Measurements from ENCODE around the gene HK3.

HK3 gene

DNA sequence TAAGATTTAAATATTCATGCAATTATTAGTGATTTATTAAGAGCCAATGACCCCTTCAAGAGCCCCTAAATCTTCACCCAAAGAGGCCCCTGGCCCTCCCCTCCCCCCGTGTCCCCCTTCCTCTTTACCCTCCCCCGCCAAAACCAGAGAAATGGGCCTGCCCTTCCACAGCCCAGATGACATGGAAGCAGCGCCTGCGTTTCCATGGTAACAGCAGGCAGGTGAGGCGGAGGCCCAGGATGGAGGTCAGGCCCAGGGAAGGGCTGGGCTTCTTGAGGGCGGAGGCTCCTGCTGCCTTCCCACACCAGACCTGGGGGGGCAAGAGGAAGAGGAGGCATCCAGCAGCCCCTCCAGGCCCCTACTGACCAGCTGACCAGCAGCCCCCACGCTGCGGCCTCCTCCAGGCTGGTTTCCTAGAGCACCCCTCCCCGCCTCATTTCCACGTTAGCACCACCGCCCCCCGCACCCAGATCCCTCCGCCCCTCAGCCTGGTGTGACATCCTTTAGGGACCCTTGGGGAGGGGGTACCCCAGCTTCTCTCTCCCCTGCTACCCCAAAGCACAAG is 51.3 kb downstream of the HK3 start:
- H3K9me2 ChIP-seq (replicated peaks; ENCODE audit: insufficient read depth, low read length): no peaks in the 10 kb centered on the region
- H3F3A ChIP-seq (ENCODE audit: insufficient read depth, low read length): no peaks in the 10 kb centered on the region
- H3K9me3 ChIP-seq (replicated peaks; ENCODE audit: insufficient read depth, low read length): no peaks in the 10 kb centered on the region
- H4K20me1 ChIP-seq (ENCODE audit: insufficient read depth, low read length): no peaks in the 10 kb centered on the region
- H3K4me3 ChIP-seq (ENCODE audit: low read length): no peak overlapping the region
- H3K4me2 ChIP-seq (ENCODE audit: low read depth, low read length): no peak overlapping the region
- H3K9ac ChIP-seq (ENCODE audit: low read length): no peak overlapping the region
- H2AFZ ChIP-seq (ENCODE audit: low read length): no peak overlapping the region
- no peak overlapping the region for H3K27ac ChIP-seq (ENCODE audit: low read length)
- peaks cover 100% of the 10 kb centered on the region for H3K27me3 ChIP-seq (replicated peaks; ENCODE audit: insufficient read depth, low read length)
- TF ChIP-seq, protein P1, sequence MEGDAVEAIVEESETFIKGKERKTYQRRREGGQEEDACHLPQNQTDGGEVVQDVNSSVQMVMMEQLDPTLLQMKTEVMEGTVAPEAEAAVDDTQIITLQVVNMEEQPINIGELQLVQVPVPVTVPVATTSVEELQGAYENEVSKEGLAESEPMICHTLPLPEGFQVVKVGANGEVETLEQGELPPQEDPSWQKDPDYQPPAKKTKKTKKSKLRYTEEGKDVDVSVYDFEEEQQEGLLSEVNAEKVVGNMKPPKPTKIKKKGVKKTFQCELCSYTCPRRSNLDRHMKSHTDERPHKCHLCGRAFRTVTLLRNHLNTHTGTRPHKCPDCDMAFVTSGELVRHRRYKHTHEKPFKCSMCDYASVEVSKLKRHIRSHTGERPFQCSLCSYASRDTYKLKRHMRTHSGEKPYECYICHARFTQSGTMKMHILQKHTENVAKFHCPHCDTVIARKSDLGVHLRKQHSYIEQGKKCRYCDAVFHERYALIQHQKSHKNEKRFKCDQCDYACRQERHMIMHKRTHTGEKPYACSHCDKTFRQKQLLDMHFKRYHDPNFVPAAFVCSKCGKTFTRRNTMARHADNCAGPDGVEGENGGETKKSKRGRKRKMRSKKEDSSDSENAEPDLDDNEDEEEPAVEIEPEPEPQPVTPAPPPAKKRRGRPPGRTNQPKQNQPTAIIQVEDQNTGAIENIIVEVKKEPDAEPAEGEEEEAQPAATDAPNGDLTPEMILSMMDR (IDR thresholded peaks at IDR 0.05; ENCODE audit: low read length): no peak
- no peaks in the 10 kb centered on the region for H3K79me2 ChIP-seq (ENCODE audit: low read length)
- H3K4me1 ChIP-seq (ENCODE audit: low read length): no peaks in the 10 kb centered on the region
- H3K36me3 ChIP-seq (replicated peaks; ENCODE audit: insufficient read depth, low read length): no peaks in the 10 kb centered on the region
- DNase-seq: no peak

DNA sequence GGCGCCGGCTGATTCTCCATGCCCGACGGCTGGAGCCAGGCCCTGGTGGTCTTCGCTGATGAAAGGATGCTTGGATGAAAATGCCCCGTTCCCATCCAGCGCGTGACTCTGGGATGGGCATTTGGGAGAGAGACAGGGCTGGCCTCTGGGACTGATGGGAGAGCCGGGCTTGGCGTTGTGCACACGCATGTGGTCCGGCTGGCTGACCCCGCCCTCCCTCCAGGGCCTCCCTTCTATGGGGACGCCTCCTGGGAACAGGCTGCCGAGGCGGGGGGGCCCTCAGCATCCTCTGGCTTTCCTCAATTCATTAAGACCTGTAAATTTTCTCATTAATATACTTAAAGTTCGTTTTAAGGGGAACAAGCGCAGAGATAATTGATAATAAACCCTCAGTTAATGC is 52.0 kb downstream of the HK3 start:
- Histone ChIP-seq H3K9me3 (replicated peaks; ENCODE audit: insufficient read depth, low read length) (no peaks in the 10 kb centered on the region), H2AFZ (ENCODE audit: low read length) (no peak overlapping the region), H3K27me3 (replicated peaks; ENCODE audit: insufficient read depth, low read length) (peaks cover 96% of the 10 kb centered on the region), H3K36me3 (replicated peaks; ENCODE audit: insufficient read depth, low read length) (no peaks in the 10 kb centered on the region), H3F3A (ENCODE audit: insufficient read depth, low read length) (no peaks in the 10 kb centered on the region), H3K27ac (ENCODE audit: low read length) (no peak overlapping the region), H3K4me2 (ENCODE audit: low read depth, low read length) (no peak overlapping the region), H3K4me3 (ENCODE audit: low read length) (no peak overlapping the region), H3K79me2 (ENCODE audit: low read length) (no peaks in the 10 kb centered on the region), H3K4me1 (ENCODE audit: low read length) (no peaks in the 10 kb centered on the region), H3K9me2 (replicated peaks; ENCODE audit: insufficient read depth, low read length) (no peaks in the 10 kb centered on the region), H3K9ac (ENCODE audit: low read length) (no peak overlapping the region), H4K20me1 (ENCODE audit: insufficient read depth, low read length) (no peaks in the 10 kb centered on the region)
- DNase-seq: no peak
- TF ChIP-seq EZH2 (optimal IDR thresholded peaks at IDR 0.05; ENCODE audit: low read depth, low read length): peak; percentile 84
- TF ChIP-seq, protein P1 (IDR thresholded peaks at IDR 0.05; ENCODE audit: low read length): no peak

DNA sequence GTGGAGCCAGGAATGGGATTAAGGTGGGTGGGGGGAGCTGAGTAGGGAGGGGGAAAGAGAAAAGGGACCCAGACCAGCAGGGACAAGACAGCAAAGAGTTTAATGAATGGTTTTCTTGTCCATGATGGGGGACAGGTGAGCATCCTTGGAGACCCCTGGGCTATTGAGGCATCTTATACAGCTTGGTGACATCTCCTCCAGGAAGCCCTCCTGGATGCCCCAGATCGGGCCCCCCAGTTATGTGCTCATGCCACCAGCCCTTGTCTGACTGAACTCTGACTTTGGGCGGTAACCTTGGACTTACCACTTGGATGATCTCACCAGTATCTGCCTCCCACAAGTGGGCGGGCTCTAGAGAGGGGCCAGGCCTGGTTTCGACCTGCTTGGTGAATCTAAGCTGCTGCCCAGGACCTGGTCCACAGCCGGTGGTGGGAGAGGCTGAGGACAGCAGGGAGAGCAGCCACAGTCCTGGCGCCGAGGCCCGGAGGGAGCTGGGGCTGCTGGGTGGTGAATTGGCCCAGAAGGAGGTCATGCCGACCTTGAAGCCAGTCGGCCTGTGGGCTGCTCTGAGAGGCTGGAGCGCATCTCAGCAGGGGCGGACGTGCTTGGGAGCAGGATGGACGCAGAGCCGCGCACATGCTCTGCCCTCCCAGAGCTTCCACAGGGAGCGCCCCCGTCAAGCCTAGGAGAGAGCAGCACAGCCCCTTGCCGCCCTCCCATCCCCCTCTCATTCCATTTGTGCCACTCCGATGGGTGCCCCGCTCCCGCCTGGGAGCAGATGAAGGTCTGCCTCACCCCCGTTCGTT is 52.6 kb downstream of the HK3 start:
- no peak overlapping the region for H3K27ac ChIP-seq (ENCODE audit: low read length)
- H3K36me3 ChIP-seq (replicated peaks; ENCODE audit: insufficient read depth, low read length): no peaks in the 10 kb centered on the region
- no peak for DNase-seq
- no peaks in the 10 kb centered on the region for H3F3A ChIP-seq (ENCODE audit: insufficient read depth, low read length)
- no peak overlapping the region for H3K4me3 ChIP-seq (ENCODE audit: low read length)
- peaks cover 92% of the 10 kb centered on the region for H3K27me3 ChIP-seq (replicated peaks; ENCODE audit: insufficient read depth, low read length)
- H3K4me1 ChIP-seq (ENCODE audit: low read length): no peaks in the 10 kb centered on the region
- H4K20me1 ChIP-seq (ENCODE audit: insufficient read depth, low read length): no peaks in the 10 kb centered on the region
- TF ChIP-seq, protein P1 (IDR thresholded peaks at IDR 0.05; ENCODE audit: low read length): no peak
- peak; percentile 77; the same call in 1 of the 2 replicates for TF ChIP-seq EZH2phosphoT487 (IDR thresholded peaks at IDR 0.05; ENCODE audit: low read length)
- no peaks in the 10 kb centered on the region for H3K79me2 ChIP-seq (ENCODE audit: low read length)
- no peak overlapping the region for H2AFZ ChIP-seq (ENCODE audit: low read length)
- H3K9me2 ChIP-seq (replicated peaks; ENCODE audit: insufficient read depth, low read length): no peaks in the 10 kb centered on the region
- H3K9ac ChIP-seq (ENCODE audit: low read length): no peak overlapping the region
- H3K9me3 ChIP-seq (replicated peaks; ENCODE audit: insufficient read depth, low read length): no peaks in the 10 kb centered on the region
- no peak overlapping the region for H3K4me2 ChIP-seq (ENCODE audit: low read depth, low read length)

Measured in MM.1S (cell line).